BJ (cell line): ENCODE results near the gene TAL1. TPM values are rescaled to one million over a fixed set of nuclear protein-coding genes. Genes with fewer than 3 reads are reported as not detected.

Source experiments
- CTCF ChIA-PET: fragments of 350-600 bp; formaldehyde crosslinking; extraction: SDS; loops from one replicate; lab custom pipeline; 2021; ENCODE audit warnings: antibody characterized with exemption, inconsistent platforms; lab: Yijun Ruan, JAX
- POLR2A ChIA-PET: fragments of 300-600 bp; sonication (Branson Sonifier 250); formaldehyde crosslinking; extraction: SDS; loops from one replicate; lab custom pipeline; 2021; ENCODE audit warnings: antibody characterized with exemption; lab: Charles Lee
- DNase-seq: peaks from one replicate; pipeline ENCODE4 v3.0.0-alpha.2; 2011; ENCODE audit warnings: low read depth
- H3K27me3 ChIP-seq: 2 replicates; pipeline ENCODE4 v1.6.0; 2011; ENCODE audit warnings: low read length; ENCODE audit not compliant: control insufficient read depth, insufficient read depth
- H3K36me3 ChIP-seq: 2 replicates; pipeline ENCODE4 v1.5.1; 2011; ENCODE audit warnings: low read length; ENCODE audit not compliant: control insufficient read depth, insufficient read depth
- H3K4me3 ChIP-seq: 2 replicates; pipeline ENCODE4 v1.5.1; 2011; ENCODE audit warnings: low read depth, mild to moderate bottlenecking, control low read depth, low read length
- CTCF ChIP-seq: IDR thresholded peaks from 2 replicates; pipeline ENCODE4 v1.5.1; 2011; ENCODE audit warnings: low read depth, mild to moderate bottlenecking, control low read depth, inconsistent platforms, low read length, moderate library complexity; ENCODE audit not compliant: insufficient read depth
- polyA plus RNA-seq: library from polyadenylated mRNA; depleted of rRNA; stranded (reverse); fragments of >200 nt; gene quantifications from 2 replicates; pipeline ENCODE4 v1.2.3, GENCODE V29; 2011

Gene TAL1
- polyA plus RNA-seq, 1 experiment: not detected

GRCh38 chr1:47226839-47227215, 5.2 kb downstream of the TAL1 start:
- no peak for DNase-seq
- Histone ChIP-seq H3K27me3 (peaks cover 82% of the 10 kb centered on the region), H3K36me3 (no peaks in the 10 kb centered on the region), H3K4me3 (no peak overlapping the region)
- POLR2A ChIA-PET: no interaction called here
- no peak for TF ChIP-seq CTCF
- CTCF ChIA-PET: interaction anchor here (1.0 to 1.6 kb wide), 2 partner anchors 34 to 44 kb away, joined by 3 to 4 read pairs; no protein-coding TSS in a partner anchor

- no peak for TF ChIP-seq CTCF
- Histone ChIP-seq H3K4me3 (no peak overlapping the region), H3K36me3 (no peaks in the 10 kb centered on the region), H3K27me3 (peaks cover 81% of the 10 kb centered on the region)
- DNase-seq: no peak
- POLR2A ChIA-PET: no interaction called here
- CTCF ChIA-PET: no interaction called here
Measured at GRCh38 chr1:47226121-47226838, 5.7 kb downstream of the TAL1 start.

GRCh38 chr1:47225430-47226100, 6.5 kb downstream of the TAL1 start:
- TF ChIP-seq CTCF: no peak
- Histone ChIP-seq H3K27me3 (peaks cover 76% of the 10 kb centered on the region), H3K4me3 (no peak overlapping the region), H3K36me3 (no peaks in the 10 kb centered on the region)
- no peak for DNase-seq
- ChIA-PET POLR2A (interaction anchor here (0.7 kb wide), 1 partner anchor 12 kb away, joined by 4 read pairs; no protein-coding TSS in a partner anchor), CTCF (no interaction called here)

GRCh38 chr1:47224676-47225399, 7.2 kb downstream of the TAL1 start:
- Histone ChIP-seq H3K4me3 (no peak overlapping the region), H3K36me3 (no peaks in the 10 kb centered on the region), H3K27me3 (peaks cover 70% of the 10 kb centered on the region)
- ChIA-PET POLR2A (interaction anchor here (0.7 kb wide), 1 partner anchor 11 kb away, joined by 4 read pairs; no protein-coding TSS in a partner anchor), CTCF (interaction anchor here (0.6 to 1.5 kb wide), 2 partner anchors 34 to 38 kb away, joined by 3 read pairs; no protein-coding TSS in a partner anchor)
- no peak for TF ChIP-seq CTCF
- no peak for DNase-seq
